Stomach smooth muscle (tissue), 2 donors: ENCODE data around the gene ARHGEF11.

Experiments
- H3K27ac ChIP-seq: one replicate; pipeline ENCODE4 v1.7.0; 2013; ENCODE audit warnings: mild to moderate bottlenecking, low read length, inconsistent platforms
- H3K27me3 ChIP-seq, 2 donors: one replicate each; pipeline ENCODE4 v1.7.0; 2013; ENCODE audit warnings: low read length in 2 of 2; ENCODE audit not compliant: insufficient read depth in 2 of 2, control insufficient read depth in 1 of 2
- H3K36me3 ChIP-seq, 2 donors: one replicate each; pipeline ENCODE4 v1.7.0; 2013; ENCODE audit warnings: low read length in 2 of 2; ENCODE audit not compliant: control insufficient read depth in 2 of 2, insufficient read depth in 2 of 2
- H3K4me1 ChIP-seq: one replicate; pipeline ENCODE4 v1.7.0; 2013; ENCODE audit warnings: low read length; ENCODE audit not compliant: control insufficient read depth, insufficient read depth
- H3K4me3 ChIP-seq, 2 donors: one replicate each; pipeline ENCODE4 v1.7.0; 2013; ENCODE audit warnings: low read length in 2 of 2
- H3K9ac ChIP-seq, 2 donors: one replicate each; pipeline ENCODE4 v1.7.0; 2013; ENCODE audit warnings: low read length in 2 of 2, mild to moderate bottlenecking in 1 of 2
- H3K9me3 ChIP-seq, 2 donors: one replicate each; pipeline ENCODE4 v1.7.0; 2013; ENCODE audit warnings: low read length in 2 of 2; ENCODE audit not compliant: control insufficient read depth in 2 of 2
- donor health status: healthy.
- donor health status: Pancreatic carcinoma.

Gene ARHGEF11

DNA sequence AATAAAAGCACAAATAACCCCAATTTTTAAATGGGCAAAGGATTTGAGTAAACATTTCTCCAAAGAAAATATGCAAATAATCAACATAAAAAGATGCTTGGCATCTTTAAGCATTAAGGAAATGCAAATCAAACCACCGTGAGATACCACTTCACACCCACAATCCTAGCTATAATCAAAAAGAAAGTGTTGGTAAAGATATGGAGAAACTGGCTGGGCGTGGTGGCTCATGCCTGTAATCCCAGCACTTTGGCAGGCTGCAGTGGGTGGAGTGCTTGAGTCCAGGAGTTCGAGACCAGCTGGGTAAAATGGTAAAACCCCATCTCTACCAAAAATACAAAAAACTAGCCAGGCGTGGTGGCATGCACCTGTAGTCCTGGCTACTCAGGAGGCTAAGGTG, 16.9 kb downstream of the ARHGEF11 start:
- Histone ChIP-seq H3K4me3 (no peak overlapping the region), H3K9ac (no peak overlapping the region), H3K36me3 (no peaks in the 10 kb centered on the region), H3K27ac (no peak overlapping the region), H3K9me3 (no peaks in the 10 kb centered on the region), H3K4me1 (peaks cover 2% of the 10 kb centered on the region), H3K27me3 (no peaks in the 10 kb centered on the region)

DNA sequence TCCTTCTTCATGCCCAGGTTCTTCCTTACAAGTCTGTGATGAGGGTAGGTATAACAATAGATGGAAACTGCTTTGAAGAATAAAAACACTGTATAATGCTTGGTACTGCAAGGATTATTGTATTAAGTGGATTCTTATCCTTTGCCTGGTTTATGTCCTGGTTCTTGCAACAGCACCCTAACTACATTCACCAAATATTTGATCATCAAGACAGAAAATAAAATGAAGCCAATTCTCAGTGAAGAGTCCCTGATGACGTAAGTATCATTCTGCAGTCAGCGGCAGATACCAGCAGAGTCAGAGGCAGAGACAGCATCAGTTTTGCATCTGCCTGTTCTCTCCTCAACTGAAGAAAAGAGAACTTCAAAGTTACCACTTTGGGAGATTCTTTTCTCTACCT, 19.7 kb downstream of the ARHGEF11 start:
- H3K4me3 ChIP-seq, result no peak overlapping the region
- H3K9ac ChIP-seq, result no peak overlapping the region
- H3K4me1 ChIP-seq, result no peaks in the 10 kb centered on the region
- H3K36me3 ChIP-seq, result no peaks in the 10 kb centered on the region
- no peaks in the 10 kb centered on the region for H3K9me3 ChIP-seq
- H3K27ac ChIP-seq, result no peak overlapping the region
- H3K27me3 ChIP-seq, result no peaks in the 10 kb centered on the region

DNA sequence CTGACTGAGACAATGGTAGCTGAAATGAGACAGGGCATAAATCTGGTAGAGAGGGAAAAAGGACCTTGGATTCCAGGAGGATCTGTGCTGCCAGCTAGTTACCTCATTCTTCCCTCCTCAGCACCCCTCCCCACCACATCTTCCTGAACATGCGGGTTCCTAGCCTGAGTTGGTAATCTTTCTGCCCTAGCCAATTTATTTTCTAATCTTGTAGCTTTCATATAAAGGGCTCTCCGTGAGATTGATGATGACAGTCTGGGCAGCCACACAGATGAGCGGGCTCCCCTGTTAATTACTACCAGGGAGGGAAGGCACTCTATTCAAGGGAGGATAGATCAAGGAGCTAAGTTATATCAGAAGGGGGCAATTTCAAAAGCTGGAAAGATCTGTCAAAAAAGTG, 20.2 kb downstream of the ARHGEF11 start:
- H3K27ac ChIP-seq, result no peak overlapping the region
- H3K9me3 ChIP-seq, result no peaks in the 10 kb centered on the region
- H3K27me3 ChIP-seq, result no peaks in the 10 kb centered on the region
- no peak overlapping the region for H3K9ac ChIP-seq
- H3K36me3 ChIP-seq, result no peaks in the 10 kb centered on the region
- H3K4me3 ChIP-seq, result peak overlapping the region in 1 of 2 donors; percentile 28
- no peaks in the 10 kb centered on the region for H3K4me1 ChIP-seq

DNA sequence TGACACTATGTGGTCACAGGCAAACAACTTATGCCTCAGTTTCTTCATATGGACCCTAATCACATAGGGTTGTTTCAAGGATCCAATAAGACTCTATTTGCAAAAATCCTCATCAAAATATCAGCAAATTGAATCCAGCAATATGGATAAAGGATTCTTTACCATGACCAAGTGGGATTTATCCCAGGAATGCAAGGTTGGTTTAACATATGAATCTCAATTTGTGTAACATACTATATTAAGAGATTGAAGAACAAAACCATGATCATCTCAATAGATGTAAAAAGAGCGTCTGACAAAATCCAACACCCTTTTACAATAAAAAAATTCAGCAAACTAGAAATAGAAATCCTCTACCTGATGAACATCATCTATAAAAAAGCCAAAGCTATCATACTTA, 23.9 kb downstream of the ARHGEF11 start:
- Histone ChIP-seq H3K27me3 (no peaks in the 10 kb centered on the region), H3K4me1 (no peaks in the 10 kb centered on the region), H3K9me3 (peaks cover 0 to 4% of the 10 kb centered on the region in 2 donors), H3K9ac (no peak overlapping the region), H3K36me3 (no peaks in the 10 kb centered on the region), H3K27ac (no peak overlapping the region), H3K4me3 (no peak overlapping the region)

DNA sequence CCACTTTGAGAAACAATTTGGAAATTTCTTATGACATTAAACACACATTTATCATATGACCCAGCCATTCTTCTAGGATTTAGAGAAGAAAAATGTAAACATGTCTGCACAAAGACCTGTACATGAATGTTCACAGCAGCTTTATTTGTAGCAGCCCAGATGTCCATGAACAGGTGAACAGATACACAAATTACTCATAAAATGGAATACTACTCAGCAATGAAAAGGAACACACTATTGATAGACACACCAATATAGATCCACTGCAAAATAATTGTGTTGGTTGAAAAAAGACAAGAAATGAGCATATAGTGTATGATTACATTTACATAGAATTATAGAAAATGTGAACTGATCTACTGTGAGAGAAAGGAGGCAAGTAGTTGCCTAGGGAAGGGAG, 26.1 kb downstream of the ARHGEF11 start:
- H3K36me3 ChIP-seq, result no peaks in the 10 kb centered on the region
- H3K4me1 ChIP-seq, result no peaks in the 10 kb centered on the region
- H3K27ac ChIP-seq, result no peak overlapping the region
- H3K4me3 ChIP-seq, result no peak overlapping the region
- peaks cover 0 to 4% of the 10 kb centered on the region in 2 donors for H3K9me3 ChIP-seq
- no peaks in the 10 kb centered on the region for H3K27me3 ChIP-seq
- H3K9ac ChIP-seq, result no peak overlapping the region

DNA sequence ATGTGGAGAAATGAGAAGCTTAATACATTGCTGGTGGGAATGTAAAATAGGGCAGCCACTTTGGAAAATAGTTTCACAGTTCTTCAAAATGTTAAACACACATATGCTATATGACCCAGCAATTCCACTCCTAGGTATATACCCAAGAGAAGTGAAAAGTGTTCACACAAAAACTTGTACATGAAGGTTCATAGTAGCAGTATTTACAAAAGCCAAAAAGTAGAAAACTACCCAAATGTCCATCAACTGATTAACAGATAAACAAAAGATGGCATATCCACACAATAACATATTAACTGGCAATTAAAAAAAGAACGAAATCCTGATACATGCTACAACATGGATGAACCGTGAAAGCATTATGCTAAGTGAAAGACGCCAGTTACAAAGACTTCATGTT, 33.7 kb downstream of the ARHGEF11 start:
- Histone ChIP-seq H3K9ac (no peak overlapping the region), H3K36me3 (no peaks in the 10 kb centered on the region), H3K4me1 (no peaks in the 10 kb centered on the region)

DNA sequence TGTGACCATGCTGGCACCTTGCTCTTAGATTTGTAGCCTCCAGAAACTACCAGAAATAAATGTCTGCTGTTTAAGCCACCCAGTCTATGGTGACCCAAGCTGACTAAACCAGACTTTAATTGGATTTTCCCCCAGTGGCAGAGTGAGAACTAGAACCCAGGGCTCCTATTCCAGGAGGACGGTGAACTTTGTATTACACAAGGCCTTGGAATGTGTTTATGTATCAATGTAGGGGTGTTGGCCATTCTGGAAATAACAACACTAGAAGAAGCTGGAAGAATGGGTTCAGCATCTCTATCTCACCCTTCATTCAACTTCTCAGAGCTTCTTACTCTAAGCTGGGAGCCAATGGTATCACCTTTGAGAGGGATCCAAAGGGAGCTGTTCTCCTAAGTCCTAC, 37.0 kb downstream of the ARHGEF11 start:
- no peak overlapping the region for H3K4me3 ChIP-seq
- H3K27me3 ChIP-seq, result no peaks in the 10 kb centered on the region
- H3K9ac ChIP-seq, result no peak overlapping the region
- no peaks in the 10 kb centered on the region for H3K9me3 ChIP-seq
- H3K27ac ChIP-seq, result no peak overlapping the region
- no peaks in the 10 kb centered on the region for H3K36me3 ChIP-seq
- H3K4me1 ChIP-seq, result no peaks in the 10 kb centered on the region

More for the DNA sequence above, 33.7 kb downstream of the ARHGEF11 start:
- Histone ChIP-seq H3K9me3 (no peaks in the 10 kb centered on the region), H3K4me3 (no peak overlapping the region), H3K27me3 (no peaks in the 10 kb centered on the region), H3K27ac (no peak overlapping the region)

DNA sequence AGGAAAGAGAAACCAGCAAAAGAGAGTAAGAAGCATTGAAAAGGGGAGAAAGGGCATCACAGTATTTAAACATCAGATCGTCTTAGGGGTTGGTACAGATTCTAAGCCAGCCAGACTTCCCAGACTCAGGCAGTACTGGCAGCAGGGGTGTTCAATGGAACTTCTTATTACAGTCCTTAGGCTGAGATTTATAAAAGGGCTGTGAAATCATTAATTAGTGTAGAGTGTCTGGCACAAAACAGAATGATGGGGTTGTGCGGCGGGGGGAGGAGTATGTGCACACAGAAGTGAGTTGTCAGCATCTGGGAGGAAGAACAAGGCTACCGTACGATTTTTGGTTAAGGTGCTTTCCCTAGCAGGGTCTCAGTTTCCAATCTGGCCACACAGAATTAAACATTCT, 38.2 kb downstream of the ARHGEF11 start:
- Histone ChIP-seq H3K9me3 (no peaks in the 10 kb centered on the region), H3K36me3 (no peaks in the 10 kb centered on the region), H3K4me1 (no peaks in the 10 kb centered on the region), H3K9ac (no peak overlapping the region), H3K27ac (no peak overlapping the region), H3K27me3 (no peaks in the 10 kb centered on the region), H3K4me3 (no peak overlapping the region)

DNA sequence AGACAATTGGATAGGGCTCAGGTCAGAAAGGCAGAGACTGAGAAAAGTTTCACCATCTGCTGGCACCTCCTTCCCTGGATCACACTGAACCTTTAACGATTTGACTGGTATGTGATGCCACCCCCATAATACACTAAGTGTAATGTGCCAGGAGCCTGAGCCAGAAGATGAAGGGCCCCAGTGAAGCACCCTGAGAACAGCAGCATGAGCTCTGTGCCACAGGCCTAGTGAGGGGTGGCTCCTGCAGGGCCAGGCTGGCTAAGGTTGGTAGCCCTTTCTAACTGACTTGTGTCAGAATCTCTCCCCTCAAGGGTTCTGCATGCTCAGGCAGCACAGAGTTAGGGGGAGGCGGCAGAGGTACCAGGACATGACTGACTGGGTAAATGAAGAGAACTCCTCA, 38.9 kb downstream of the ARHGEF11 start:
- no peaks in the 10 kb centered on the region for H3K9me3 ChIP-seq
- no peak overlapping the region for H3K9ac ChIP-seq
- no peak overlapping the region for H3K4me3 ChIP-seq
- H3K27ac ChIP-seq, result no peak overlapping the region
- H3K36me3 ChIP-seq, result no peaks in the 10 kb centered on the region
- H3K27me3 ChIP-seq, result no peaks in the 10 kb centered on the region
- no peaks in the 10 kb centered on the region for H3K4me1 ChIP-seq

DNA sequence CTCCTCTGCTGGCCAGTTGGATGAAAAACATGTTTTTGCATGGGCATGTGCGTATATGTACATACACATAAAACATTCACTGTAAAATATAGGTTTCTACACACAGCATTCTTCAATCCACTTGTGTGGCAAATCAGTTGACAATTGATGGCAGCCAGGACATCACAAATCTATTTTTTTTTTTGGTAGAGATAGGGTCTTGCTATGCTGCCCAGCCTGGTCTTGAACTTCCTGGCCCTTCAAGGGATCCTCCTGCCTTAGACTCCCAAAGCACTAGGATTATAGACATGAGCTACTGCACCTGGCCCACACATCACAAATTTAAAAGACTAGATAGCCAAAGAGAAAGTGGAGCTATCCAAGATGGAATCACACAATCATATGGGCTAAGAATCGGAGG, 39.6 kb downstream of the ARHGEF11 start:
- no peaks in the 10 kb centered on the region for H3K27me3 ChIP-seq
- H3K27ac ChIP-seq, result no peak overlapping the region
- H3K9ac ChIP-seq, result no peak overlapping the region
- no peaks in the 10 kb centered on the region for H3K9me3 ChIP-seq
- no peak overlapping the region for H3K4me3 ChIP-seq
- peaks cover 3% of the 10 kb centered on the region for H3K4me1 ChIP-seq
- H3K36me3 ChIP-seq, result no peaks in the 10 kb centered on the region

DNA sequence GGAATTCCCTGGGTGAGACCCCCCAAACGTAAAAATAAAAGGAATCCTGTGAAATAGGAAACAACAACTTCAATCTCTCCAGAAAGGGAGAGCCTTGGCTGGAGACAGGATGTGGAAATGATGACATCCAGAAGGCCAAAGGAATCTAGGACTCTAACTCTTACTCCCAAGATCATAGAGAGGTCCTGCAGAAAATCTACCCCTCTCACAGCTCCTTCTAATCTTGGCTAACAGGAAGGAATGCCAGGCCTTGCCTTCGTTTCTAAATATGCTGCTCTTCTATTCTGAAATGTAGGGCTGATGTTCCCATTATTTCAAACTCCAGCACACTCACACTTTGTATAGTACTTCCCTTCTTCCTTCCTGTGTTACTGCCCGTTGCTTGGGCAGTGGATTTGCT, 40.7 kb downstream of the ARHGEF11 start:
- H3K27me3 ChIP-seq, result no peaks in the 10 kb centered on the region
- no peaks in the 10 kb centered on the region for H3K36me3 ChIP-seq
- no peak overlapping the region for H3K9ac ChIP-seq
- no peak overlapping the region for H3K4me3 ChIP-seq
- peaks cover 3% of the 10 kb centered on the region for H3K4me1 ChIP-seq
- no peaks in the 10 kb centered on the region for H3K9me3 ChIP-seq
- H3K27ac ChIP-seq, result no peak overlapping the region

DNA sequence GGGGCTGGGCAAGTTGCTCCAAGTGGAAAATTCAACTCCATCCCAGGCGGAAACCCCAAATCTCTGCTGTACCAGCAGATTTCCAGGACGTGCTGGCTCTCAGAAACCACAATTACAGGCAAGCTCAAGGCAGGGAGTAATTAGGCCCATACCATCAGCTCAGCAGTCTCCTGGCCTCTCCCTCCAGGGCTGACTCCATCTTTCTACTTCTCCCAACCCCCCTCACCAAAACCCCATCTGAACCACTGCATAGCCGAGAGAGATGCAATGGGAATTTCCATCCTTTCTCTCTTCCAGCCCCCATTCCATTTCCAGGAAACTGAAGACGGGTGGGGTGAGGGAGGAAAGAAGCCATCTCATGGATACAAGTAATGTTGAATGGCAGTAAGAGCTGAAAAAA, 41.2 kb downstream of the ARHGEF11 start:
- Histone ChIP-seq H3K36me3 (no peaks in the 10 kb centered on the region), H3K4me3 (no peak overlapping the region), H3K4me1 (peaks cover 3% of the 10 kb centered on the region), H3K27me3 (no peaks in the 10 kb centered on the region), H3K27ac (no peak overlapping the region), H3K9ac (no peak overlapping the region), H3K9me3 (no peaks in the 10 kb centered on the region)
